ENCODE measurements around the gene NPIPB2. TPM values are rescaled to one million over a fixed set of nuclear protein-coding genes. Genes with fewer than 3 reads are reported as not detected.
A peak's percentile ranks its signal among the peaks of the same experiment; 100 is the strongest.

NPIPB2 gene
- total and polyA plus RNA-seq, 2 donors (not counting 1 experiment from before 2014, with no cell fraction given) = 1.2 to 3.3 TPM

GRCh38 chr16:11979013-11979672 lies 37.3 kb upstream of the NPIPB2 start:
- DNase-seq (ENCODE audit: low read depth in 2 of 2) = no peak
- no peaks in the 10 kb centered on the region for H3K27me3 ChIP-seq (ENCODE audit: control insufficient read depth, insufficient read depth, low read length)
- no peak for TF ChIP-seq EZH2 (IDR thresholded peaks at IDR 0.05; ENCODE audit: low read length, missing control alignments)
- TF ChIP-seq, protein P1, sequence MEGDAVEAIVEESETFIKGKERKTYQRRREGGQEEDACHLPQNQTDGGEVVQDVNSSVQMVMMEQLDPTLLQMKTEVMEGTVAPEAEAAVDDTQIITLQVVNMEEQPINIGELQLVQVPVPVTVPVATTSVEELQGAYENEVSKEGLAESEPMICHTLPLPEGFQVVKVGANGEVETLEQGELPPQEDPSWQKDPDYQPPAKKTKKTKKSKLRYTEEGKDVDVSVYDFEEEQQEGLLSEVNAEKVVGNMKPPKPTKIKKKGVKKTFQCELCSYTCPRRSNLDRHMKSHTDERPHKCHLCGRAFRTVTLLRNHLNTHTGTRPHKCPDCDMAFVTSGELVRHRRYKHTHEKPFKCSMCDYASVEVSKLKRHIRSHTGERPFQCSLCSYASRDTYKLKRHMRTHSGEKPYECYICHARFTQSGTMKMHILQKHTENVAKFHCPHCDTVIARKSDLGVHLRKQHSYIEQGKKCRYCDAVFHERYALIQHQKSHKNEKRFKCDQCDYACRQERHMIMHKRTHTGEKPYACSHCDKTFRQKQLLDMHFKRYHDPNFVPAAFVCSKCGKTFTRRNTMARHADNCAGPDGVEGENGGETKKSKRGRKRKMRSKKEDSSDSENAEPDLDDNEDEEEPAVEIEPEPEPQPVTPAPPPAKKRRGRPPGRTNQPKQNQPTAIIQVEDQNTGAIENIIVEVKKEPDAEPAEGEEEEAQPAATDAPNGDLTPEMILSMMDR (conservative IDR thresholded peaks at IDR 0.05 in 1 of 2, IDR thresholded peaks at IDR 0.05 in 1 of 2; ENCODE audit: low read depth in 1 of 2, low read length in 2 of 2) = no peak
- peaks cover 13% of the 10 kb centered on the region for H3K79me2 ChIP-seq (ENCODE audit: control insufficient read depth, insufficient read depth, low read length)
- no peak overlapping the region for H3K9ac ChIP-seq (ENCODE audit: insufficient read depth, low read length)
- no peaks in the 10 kb centered on the region for H3K9me3 ChIP-seq (ENCODE audit: control insufficient read depth, insufficient read depth, low read depth, low read length)
- H3K4me3 ChIP-seq (replicated peaks in 1 of 4; ENCODE audit: control extremely low read depth in 1 of 4, insufficient read depth in 1 of 4, low read depth in 3 of 4, low read length in 4 of 4) = no peak overlapping the region
- no peak overlapping the region for H3K4me2 ChIP-seq (ENCODE audit: extremely low read depth, insufficient read depth, low read length)
- H3K36me3 ChIP-seq (ENCODE audit: control insufficient read depth, insufficient read depth, low read length) = no peaks in the 10 kb centered on the region
- H3K27ac ChIP-seq (ENCODE audit: insufficient read depth, low read length) = no peak overlapping the region
- no peak overlapping the region for H2AFZ ChIP-seq (ENCODE audit: low read length)
- no peaks in the 10 kb centered on the region for H3K4me1 ChIP-seq (ENCODE audit: control insufficient read depth, extremely low read depth, insufficient read depth, low read length)
- no peaks in the 10 kb centered on the region for H4K20me1 ChIP-seq (ENCODE audit: control insufficient read depth, extremely low read depth, insufficient read depth, low read length)

DNA sequence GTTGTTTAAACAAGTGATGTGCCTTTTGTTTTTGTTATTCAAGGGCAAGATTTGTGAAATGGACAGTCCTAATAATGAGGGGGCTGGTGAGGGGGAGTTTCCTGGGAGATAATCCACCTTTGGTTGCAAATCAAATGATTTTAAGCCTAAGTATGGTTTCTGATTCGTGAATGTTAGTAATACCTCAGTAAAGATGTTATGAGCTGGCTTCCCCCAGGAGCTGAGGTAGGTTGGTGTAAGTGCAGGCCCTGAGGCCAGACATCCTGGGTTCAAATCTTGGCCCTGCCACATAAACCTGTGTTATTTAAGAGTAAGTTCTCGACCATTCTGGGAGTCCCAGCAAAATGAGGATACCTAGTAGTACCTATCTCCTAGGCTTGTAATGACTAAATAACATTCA lies 36.2 kb upstream of the NPIPB2 start:
- H3K9me3 ChIP-seq (ENCODE audit: control insufficient read depth, insufficient read depth, low read depth, low read length) = no peaks in the 10 kb centered on the region
- H3K4me2 ChIP-seq (ENCODE audit: extremely low read depth, insufficient read depth, low read length) = peak overlapping the region; percentile 61
- H3K4me1 ChIP-seq (ENCODE audit: control insufficient read depth, extremely low read depth, insufficient read depth, low read length) = no peaks in the 10 kb centered on the region
- no peaks in the 10 kb centered on the region for H4K20me1 ChIP-seq (ENCODE audit: control insufficient read depth, extremely low read depth, insufficient read depth, low read length)
- no peak for DNase-seq (ENCODE audit: low read depth in 2 of 2)
- no peak overlapping the region for H2AFZ ChIP-seq (ENCODE audit: low read length)
- no peaks in the 10 kb centered on the region for H3K36me3 ChIP-seq (ENCODE audit: control insufficient read depth, insufficient read depth, low read length)
- H3K27ac ChIP-seq (ENCODE audit: insufficient read depth, low read length) = peak overlapping the region; percentile 3
- peaks cover 13% of the 10 kb centered on the region for H3K79me2 ChIP-seq (ENCODE audit: control insufficient read depth, insufficient read depth, low read length)
- no peaks in the 10 kb centered on the region for H3K27me3 ChIP-seq (ENCODE audit: control insufficient read depth, insufficient read depth, low read length)
- TF ChIP-seq, protein P1 (conservative IDR thresholded peaks at IDR 0.05 in 1 of 2, IDR thresholded peaks at IDR 0.05 in 1 of 2; ENCODE audit: low read depth in 1 of 2, low read length in 2 of 2) = no peak
- TF ChIP-seq EZH2 (IDR thresholded peaks at IDR 0.05; ENCODE audit: low read length, missing control alignments) = no peak
- peak overlapping the region; percentile 86 to 97 (median 92) for H3K4me3 ChIP-seq (replicated peaks in 1 of 4; ENCODE audit: control extremely low read depth in 1 of 4, insufficient read depth in 1 of 4, low read depth in 3 of 4, low read length in 4 of 4)
- H3K9ac ChIP-seq (ENCODE audit: insufficient read depth, low read length) = no peak overlapping the region

- Histone ChIP-seq H3K4me2 (ENCODE audit: extremely low read depth, insufficient read depth, low read length) (peak overlapping the region; percentile 61), H3K9me3 (ENCODE audit: control insufficient read depth, insufficient read depth, low read depth, low read length) (no peaks in the 10 kb centered on the region), H3K79me2 (ENCODE audit: control insufficient read depth, insufficient read depth, low read length) (peaks cover 13% of the 10 kb centered on the region), H4K20me1 (ENCODE audit: control insufficient read depth, extremely low read depth, insufficient read depth, low read length) (no peaks in the 10 kb centered on the region), H3K4me3 (replicated peaks in 1 of 4; ENCODE audit: control extremely low read depth in 1 of 4, insufficient read depth in 1 of 4, low read depth in 3 of 4, low read length in 4 of 4) (peak overlapping the region; percentile 86 to 97 (median 92)), H3K36me3 (ENCODE audit: control insufficient read depth, insufficient read depth, low read length) (no peaks in the 10 kb centered on the region), H3K27me3 (ENCODE audit: control insufficient read depth, insufficient read depth, low read length) (no peaks in the 10 kb centered on the region), H2AFZ (ENCODE audit: low read length) (peak overlapping the region; percentile 50), H3K4me1 (ENCODE audit: control insufficient read depth, extremely low read depth, insufficient read depth, low read length) (no peaks in the 10 kb centered on the region), H3K9ac (ENCODE audit: insufficient read depth, low read length) (peak overlapping the region; percentile 76), H3K27ac (ENCODE audit: insufficient read depth, low read length) (peak overlapping the region; percentile 35)
- TF ChIP-seq EZH2 (IDR thresholded peaks at IDR 0.05; ENCODE audit: low read length, missing control alignments) = no peak
- TF ChIP-seq, protein P1 (conservative IDR thresholded peaks at IDR 0.05 in 1 of 2, IDR thresholded peaks at IDR 0.05 in 1 of 2; ENCODE audit: low read depth in 1 of 2, low read length in 2 of 2) = no peak
- DNase-seq (ENCODE audit: low read depth in 2 of 2) = peak; percentile 66 to 85
Measured at GRCh38 chr16:11977376-11978041, 35.7 kb upstream of the NPIPB2 start.

All from fibroblast of lung (primary cell).